IPS DF 19.7 (cell line): ENCODE data around the gene BANP.
"Not testable (repeated sequence)": the region's sequence is repeated elsewhere in the genome, so short reads cannot be mapped to it uniquely, and the experiment has no call there.

ENCODE experiments used
- DNase-seq: peaks from one replicate; pipeline ENCODE4 v3.0.0-alpha.2; 2013; ENCODE audit warnings: low read depth, low spot score

The BANP gene

GRCh38 chr16:88121391-88121790, 170.2 kb downstream of the BANP start:
- DNase-seq: not testable (repeated sequence)

- no peak for DNase-seq
These were observed 170.8 kb downstream of the BANP start for GRCh38 chr16:88121886-88122580.
